Loucy (cell line): Measurements from ENCODE around the gene TMSB4X.
"Not testable (repeated sequence)": the region's sequence is repeated elsewhere in the genome, so short reads cannot be mapped to it uniquely, and the experiment has no call there.

Experiments used
- H2AFZ ChIP-seq: fragments of 200-600 bp; sonication (generic); 2 replicates; pipeline ENCODE4 v1.6.0; 2016; ENCODE audit warnings: antibody characterized with exemption, mild to moderate bottlenecking, low read length, moderate library complexity
- H3F3A ChIP-seq: fragments of 200-600 bp; 2 replicates; pipeline ENCODE4 v1.6.0; 2016; ENCODE audit warnings: antibody characterized with exemption, low read depth, mild to moderate bottlenecking
- H3K27me3 ChIP-seq: fragments of 200-600 bp; sonication (generic); 2 replicates; pipeline ENCODE4 v1.6.1; 2014; ENCODE audit warnings: low read length, mild to moderate bottlenecking; ENCODE audit not compliant: insufficient read depth, poor library complexity, severe bottlenecking
- H3K36me3 ChIP-seq: fragments of 200-600 bp; sonication (generic); 2 replicates; pipeline ENCODE4 v1.6.1; 2016; ENCODE audit warnings: low read length; ENCODE audit not compliant: insufficient read depth
- H3K4me1 ChIP-seq: fragments of 200-600 bp; sonication (generic); 2 replicates; pipeline ENCODE4 v1.5.1; 2014; ENCODE audit warnings: low read length, mild to moderate bottlenecking; ENCODE audit not compliant: insufficient read depth, poor library complexity, severe bottlenecking
- H3K4me2 ChIP-seq: fragments of 200-600 bp; sonication (generic); 2 replicates; pipeline ENCODE4 v1.6.0; 2014; ENCODE audit warnings: antibody characterized with exemption, low read length, low read depth, mild to moderate bottlenecking; ENCODE audit not compliant: poor library complexity, severe bottlenecking
- H3K4me3 ChIP-seq: fragments of 200-600 bp; sonication (generic); 2 replicates; pipeline ENCODE4 v1.5.1; 2014; ENCODE audit warnings: low read length, mild to moderate bottlenecking, mixed read lengths; ENCODE audit not compliant: poor library complexity, severe bottlenecking
- H3K79me2 ChIP-seq: fragments of 200-600 bp; sonication (generic); 2 replicates; pipeline ENCODE4 v1.6.1; 2014; ENCODE audit warnings: low read length; ENCODE audit not compliant: insufficient read depth
- H3K9ac ChIP-seq: fragments of 200-600 bp; sonication (generic); 2 replicates; pipeline ENCODE4 v1.6.0; 2014; ENCODE audit warnings: mild to moderate bottlenecking, low read depth, low read length, moderate library complexity; ENCODE audit not compliant: poor library complexity, severe bottlenecking
- H3K9me2 ChIP-seq: fragments of 200-600 bp; sonication (generic); replicated peaks from 2 replicates; pipeline ENCODE4 v1.6.1; 2016; ENCODE audit warnings: low read depth, low read length, mixed read lengths
- H3K9me3 ChIP-seq: fragments of 200-600 bp; sonication (generic); 2 replicates; pipeline ENCODE4 v1.6.1; 2014; ENCODE audit warnings: mild to moderate bottlenecking, antibody characterized with exemption, low read length, low read depth; ENCODE audit not compliant: insufficient read depth
- H4K20me1 ChIP-seq: fragments of 200-600 bp; sonication (generic); 2 replicates; pipeline ENCODE4 v1.6.0; 2014; ENCODE audit warnings: antibody characterized with exemption, low read length, mild to moderate bottlenecking; ENCODE audit not compliant: insufficient read depth, poor library complexity, severe bottlenecking
- EZH2phosphoT487 ChIP-seq: fragments of 200-600 bp; IDR thresholded peaks from 2 replicates; pipeline ENCODE4 v1.6.1; 2018; ENCODE audit warnings: antibody characterized with exemption, mild to moderate bottlenecking, moderate library complexity, borderline replicate concordance
- TF ChIP-seq, protein P1 (sequence below): fragments of 200-600 bp; sonication (generic); conservative IDR thresholded peaks from 2 replicates; pipeline ENCODE4 v1.5.1; 2014; ENCODE audit warnings: mild to moderate bottlenecking, antibody characterized with exemption, low read length

The TMSB4X gene

DNA sequence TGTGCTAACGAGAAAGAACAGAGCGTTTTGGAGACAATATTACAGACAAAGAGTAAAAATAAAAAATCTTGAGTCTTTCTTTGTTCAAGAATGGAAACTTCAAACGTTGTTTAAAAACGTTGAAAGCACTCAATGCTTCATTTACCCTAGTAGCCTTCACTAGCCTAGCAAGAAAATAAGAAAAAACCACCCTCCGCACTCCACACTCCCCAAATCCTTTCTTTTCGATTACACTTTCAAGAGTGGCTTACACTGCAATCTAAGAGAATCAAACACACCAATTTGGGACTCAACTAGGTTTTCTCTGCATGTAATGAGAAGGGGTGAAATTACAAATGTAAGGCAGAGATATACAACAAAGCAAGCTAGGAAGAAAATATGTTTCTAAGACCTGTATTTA is 4.7 kb downstream of the TMSB4X start:
- H3K4me2 ChIP-seq = peak overlapping the region; percentile 89
- no peaks in the 10 kb centered on the region for H3K9me2 ChIP-seq

DNA sequence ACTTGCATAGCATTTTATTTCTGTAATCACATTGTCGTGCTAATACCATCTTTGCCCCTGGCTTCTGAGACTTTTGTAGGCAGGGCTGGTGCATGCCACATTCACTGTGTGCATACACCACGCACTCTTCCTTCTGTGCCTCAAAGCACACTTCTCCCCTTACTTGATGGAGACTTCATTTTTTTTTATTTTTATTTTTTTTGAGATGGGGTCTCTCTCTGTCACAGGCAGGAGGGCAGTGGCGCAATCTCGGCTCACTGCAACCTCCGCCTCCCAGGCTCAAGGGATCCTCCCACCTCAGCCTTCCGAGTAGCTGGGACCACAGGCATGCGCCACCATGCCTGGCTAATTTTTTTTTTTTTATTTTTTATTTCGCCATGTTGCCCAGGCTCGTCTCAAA is 5.1 kb downstream of the TMSB4X start:
- Histone ChIP-seq H3K9ac (peak overlapping the region; percentile 100), H3K79me2 (peaks cover 63% of the 10 kb centered on the region), H3K4me1 (peaks cover 63% of the 10 kb centered on the region), H3K36me3 (peaks cover 28% of the 10 kb centered on the region), H3K27me3 (peaks cover 25% of the 10 kb centered on the region), H4K20me1 (peaks cover 18% of the 10 kb centered on the region), H3K4me3 (peak overlapping the region; percentile 89), H3K4me2 (peak overlapping the region; percentile 89)
- H3K9me2 ChIP-seq, H3K9me3 ChIP-seq, H2AFZ ChIP-seq, H3F3A ChIP-seq: not testable (repeated sequence)

More for the DNA sequence above, 4.7 kb downstream of the TMSB4X start:
- H3K79me2 ChIP-seq = peaks cover 66% of the 10 kb centered on the region
- peaks cover 9% of the 10 kb centered on the region for H3F3A ChIP-seq
- peaks cover 61% of the 10 kb centered on the region for H3K4me1 ChIP-seq
- peaks cover 28% of the 10 kb centered on the region for H3K36me3 ChIP-seq
- no peak overlapping the region for H2AFZ ChIP-seq
- no peak for TF ChIP-seq EZH2phosphoT487
- TF ChIP-seq, protein P1, sequence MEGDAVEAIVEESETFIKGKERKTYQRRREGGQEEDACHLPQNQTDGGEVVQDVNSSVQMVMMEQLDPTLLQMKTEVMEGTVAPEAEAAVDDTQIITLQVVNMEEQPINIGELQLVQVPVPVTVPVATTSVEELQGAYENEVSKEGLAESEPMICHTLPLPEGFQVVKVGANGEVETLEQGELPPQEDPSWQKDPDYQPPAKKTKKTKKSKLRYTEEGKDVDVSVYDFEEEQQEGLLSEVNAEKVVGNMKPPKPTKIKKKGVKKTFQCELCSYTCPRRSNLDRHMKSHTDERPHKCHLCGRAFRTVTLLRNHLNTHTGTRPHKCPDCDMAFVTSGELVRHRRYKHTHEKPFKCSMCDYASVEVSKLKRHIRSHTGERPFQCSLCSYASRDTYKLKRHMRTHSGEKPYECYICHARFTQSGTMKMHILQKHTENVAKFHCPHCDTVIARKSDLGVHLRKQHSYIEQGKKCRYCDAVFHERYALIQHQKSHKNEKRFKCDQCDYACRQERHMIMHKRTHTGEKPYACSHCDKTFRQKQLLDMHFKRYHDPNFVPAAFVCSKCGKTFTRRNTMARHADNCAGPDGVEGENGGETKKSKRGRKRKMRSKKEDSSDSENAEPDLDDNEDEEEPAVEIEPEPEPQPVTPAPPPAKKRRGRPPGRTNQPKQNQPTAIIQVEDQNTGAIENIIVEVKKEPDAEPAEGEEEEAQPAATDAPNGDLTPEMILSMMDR = no peak
- peaks cover 25% of the 10 kb centered on the region for H3K27me3 ChIP-seq
- H3K4me3 ChIP-seq = peak overlapping the region; percentile 89
- no peaks in the 10 kb centered on the region for H3K9me3 ChIP-seq
- peak overlapping the region; percentile 100 for H3K9ac ChIP-seq
- H4K20me1 ChIP-seq = peaks cover 18% of the 10 kb centered on the region

DNA sequence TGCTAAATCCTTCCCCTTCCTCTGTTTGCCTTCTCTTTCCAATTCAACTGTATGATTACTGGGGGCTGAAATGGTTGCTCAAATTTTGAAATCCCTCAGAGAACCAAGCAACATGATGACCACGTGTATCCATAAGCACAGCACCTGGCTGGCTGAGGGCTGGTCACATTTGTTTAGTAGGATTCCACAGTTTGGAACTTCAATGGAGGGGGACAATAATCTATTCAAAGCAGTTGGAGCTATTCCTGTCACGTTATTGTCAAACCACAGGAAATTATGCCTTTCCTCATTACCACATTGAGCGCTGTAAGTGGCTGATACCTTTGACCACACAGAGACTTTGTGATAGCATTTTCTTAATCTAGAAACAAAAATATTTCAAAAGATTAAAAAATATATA is 7.0 kb downstream of the TMSB4X start:
- TF ChIP-seq EZH2phosphoT487 = no peak
- TF ChIP-seq, protein P1 = no peak
- H4K20me1 ChIP-seq = peaks cover 11% of the 10 kb centered on the region
- peaks cover 10% of the 10 kb centered on the region for H3K27me3 ChIP-seq
- no peaks in the 10 kb centered on the region for H3K9me2 ChIP-seq
- peaks cover 44% of the 10 kb centered on the region for H3K79me2 ChIP-seq
- peak overlapping the region; percentile 69 for H3K9ac ChIP-seq
- H3K9me3 ChIP-seq = no peaks in the 10 kb centered on the region
- H3F3A ChIP-seq = peaks cover 9% of the 10 kb centered on the region
- H2AFZ ChIP-seq = no peak overlapping the region
- peak overlapping the region; percentile 30 for H3K4me3 ChIP-seq
- H3K4me1 ChIP-seq = peaks cover 68% of the 10 kb centered on the region
- H3K4me2 ChIP-seq = peak overlapping the region; percentile 44
- peaks cover 11% of the 10 kb centered on the region for H3K36me3 ChIP-seq

DNA sequence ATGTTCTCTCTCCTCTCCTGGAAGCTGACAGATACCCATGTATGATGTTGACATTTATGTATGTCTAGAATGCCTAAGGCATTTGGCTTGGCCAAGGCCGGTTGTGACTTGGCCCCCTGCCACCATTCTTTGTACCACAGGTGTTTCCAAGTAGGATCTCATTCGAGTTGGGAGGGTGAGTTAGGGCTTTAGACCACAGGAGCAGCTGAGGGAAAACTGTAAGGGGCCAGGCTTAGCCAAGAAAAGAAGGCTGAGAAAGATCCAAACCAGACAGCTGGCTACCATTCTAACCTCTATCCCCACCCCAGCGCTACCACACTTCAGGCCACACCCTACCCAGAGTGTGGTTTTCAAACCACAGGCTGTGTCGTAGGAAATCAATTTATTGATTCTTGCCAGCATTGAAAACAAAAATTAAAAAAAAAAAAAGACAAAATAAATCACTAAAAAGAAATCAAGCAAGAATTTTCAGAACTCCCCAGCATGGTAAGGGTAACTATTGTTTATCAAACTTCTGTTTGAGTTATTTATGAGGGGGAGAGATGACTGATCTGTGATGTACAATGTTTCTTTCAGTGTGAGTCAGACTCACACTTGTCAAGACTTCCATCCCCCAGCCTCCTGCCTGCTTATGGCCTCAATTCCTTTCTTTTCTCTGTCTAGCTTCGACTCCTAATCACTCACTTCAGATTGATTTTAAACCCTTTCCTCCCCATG is 9.9 kb downstream of the TMSB4X start:
- Histone ChIP-seq H3K9ac (peak overlapping the region; percentile 35), H3F3A (no peaks in the 10 kb centered on the region), H3K27me3 (no peaks in the 10 kb centered on the region), H4K20me1 (no peaks in the 10 kb centered on the region), H3K9me3 (no peaks in the 10 kb centered on the region), H3K4me3 (peak overlapping the region; percentile 35), H3K36me3 (no peaks in the 10 kb centered on the region), H3K4me2 (peak overlapping the region; percentile 57), H3K4me1 (peaks cover 53% of the 10 kb centered on the region), H3K9me2 (no peaks in the 10 kb centered on the region), H3K79me2 (peaks cover 16% of the 10 kb centered on the region), H2AFZ (no peak overlapping the region)
- no peak for TF ChIP-seq EZH2phosphoT487
- TF ChIP-seq, protein P1 = no peak
